ENCODE results near the gene DUSP10.

GRCh38 chr1:221663321-221663720 is 78.6 kb downstream of the DUSP10 start:
- no peak for TF ChIP-seq CTCF (conservative IDR thresholded peaks at IDR 0.05; ENCODE audit: low read length)
- no peak for TF ChIP-seq EZH2phosphoT487 (IDR thresholded peaks at IDR 0.05; ENCODE audit: borderline replicate concordance, low read depth, low read length)

Data from OCI-LY7 (cell line).